A549 (cell line): ENCODE results near the gene RBM26. TPM values are rescaled to one million over a fixed set of nuclear protein-coding genes. Genes with fewer than 3 reads are reported as not detected.
A peak's percentile ranks its signal among the peaks of the same experiment; 100 is the strongest.

Experiments used
- ATAC-seq, 2 experiments: fragments of 200-7000 bp in 1 of 2; fragments of >200 bp in 1 of 2; cut with Nextera tagmentation in 1 of 2; cut with Tn5 transposase in 1 of 2; 3 replicates each; pipeline versions ENCODE4 v1.8.0 to v1.9.1; 2018 to 2020; ENCODE audit warnings: mild to moderate bottlenecking in 1 of 2, moderate library complexity in 1 of 2
- CTCF ChIA-PET: fragments of 300-600 bp; sonication (Branson Sonifier 250); formaldehyde crosslinking; extraction: SDS; loops from one replicate; lab custom pipeline; 2021; ENCODE audit warnings: antibody characterized with exemption, inconsistent platforms; lab: Yijun Ruan, JAX
- POLR2A ChIA-PET: fragments of 350-600 bp; formaldehyde crosslinking; extraction: SDS; loops from one replicate; lab custom pipeline; 2021; ENCODE audit warnings: antibody characterized with exemption, inconsistent platforms; lab: Yijun Ruan, JAX
- DNase-seq, 2 experiments: peaks; one replicate each; pipeline versions ENCODE4 v3.0.0 to v3.0.0-alpha.2; 2011 to 2016; ENCODE audit warnings: low read depth in 1 of 2, low spot score in 1 of 2
- FAIRE-seq: peaks from 2 replicates; lab custom pipeline; 2011; peaks lifted over from hg19 to GRCh38; lab: Jason Lieb, UNC
- H3K27ac ChIP-seq, 2 experiments: fragments of >200 bp; sonication (Bioruptor Twin); formaldehyde crosslinking; 3 replicates each; pipeline ENCODE4 v1.5.1; 2016 to 2017
- H3K4me1 ChIP-seq: fragments of >200 bp; sonication (Bioruptor Twin); formaldehyde crosslinking; 3 replicates; pipeline ENCODE4 v1.6.1; 2016
- H3K4me2 ChIP-seq: fragments of >200 bp; sonication (Bioruptor Twin); formaldehyde crosslinking; 3 replicates; pipeline ENCODE4 v1.6.1; 2016
- H3K4me3 ChIP-seq: fragments of >200 bp; sonication (Bioruptor Twin); formaldehyde crosslinking; 3 replicates; pipeline ENCODE4 v1.5.1; 2016
- H3K9me3 ChIP-seq: fragments of >200 bp; sonication (Bioruptor Twin); formaldehyde crosslinking; 3 replicates; pipeline ENCODE4 v1.6.1; 2016
- BCL3 ChIP-seq: fragments of >200 bp; sonication (Bioruptor Twin); formaldehyde crosslinking; IDR thresholded peaks from 3 replicates; pipeline ENCODE4 v1.6.1; 2016
- CBX2 ChIP-seq: fragments of 200-600 bp; sonication (generic); IDR thresholded peaks from 2 replicates; pipeline ENCODE4 v1.6.1; 2016; ENCODE audit warnings: low read depth, mild to moderate bottlenecking, borderline replicate concordance
- CHD2 ChIP-seq: fragments of 150-350 bp; IDR thresholded peaks from 2 replicates; pipeline ENCODE4 v1.6.1; 2014; ENCODE audit warnings: low read length; ENCODE audit not compliant: partially characterized antibody
- ELK1 ChIP-seq: fragments of 150-350 bp; IDR thresholded peaks from 2 replicates; pipeline ENCODE4 v1.6.1; 2014; ENCODE audit warnings: low read depth, mild to moderate bottlenecking, low read length
- HEYL ChIP-seq: fragments of 250-450 bp; sonication (Bioruptor Pico); IDR thresholded peaks from 2 replicates; pipeline ENCODE4 v1.8.0; 2021; ENCODE audit warnings: mild to moderate bottlenecking, moderate library complexity
- HMGXB4 ChIP-seq: fragments of 250-450 bp; sonication (Bioruptor Pico); IDR thresholded peaks from 2 replicates; pipeline ENCODE4 v1.5.0; 2021; ENCODE audit warnings: mild to moderate bottlenecking, moderate library complexity, borderline replicate concordance
- HOXB13 ChIP-seq: fragments of 250-450 bp; sonication (Bioruptor Pico); IDR thresholded peaks from 2 replicates; pipeline ENCODE4 v1.5.0; 2020; ENCODE audit warnings: low read depth, mild to moderate bottlenecking, moderate library complexity
- JUNB ChIP-seq: fragments of >200 bp; sonication (Bioruptor Twin); formaldehyde crosslinking; IDR thresholded peaks from 2 replicates; pipeline ENCODE4 v1.6.1; 2016
- KDM5A ChIP-seq: fragments of 200-600 bp; sonication (generic); IDR thresholded peaks from 2 replicates; pipeline ENCODE4 v1.6.1; 2016; ENCODE audit warnings: antibody characterized with exemption, mild to moderate bottlenecking
- NPAS2 ChIP-seq: fragments of 250-450 bp; sonication (Bioruptor Pico); IDR thresholded peaks from 2 replicates; pipeline ENCODE4 v1.8.0; 2022; ENCODE audit warnings: mild to moderate bottlenecking, moderate library complexity, borderline replicate concordance
- PHF8 ChIP-seq: fragments of 200-600 bp; sonication (generic); IDR thresholded peaks from 2 replicates; pipeline ENCODE4 v1.6.1; 2016; ENCODE audit warnings: low read depth, mild to moderate bottlenecking, antibody characterized with exemption, moderate library complexity, borderline replicate concordance
- POLR2A ChIP-seq: IDR thresholded peaks from 2 replicates; pipeline ENCODE4 v1.6.1; 2012; ENCODE audit warnings: mild to moderate bottlenecking, low read length
- RARB ChIP-seq: fragments of 250-450 bp; sonication (Bioruptor Pico); IDR thresholded peaks from 2 replicates; pipeline ENCODE4 v1.8.0; 2021; ENCODE audit warnings: mild to moderate bottlenecking, moderate library complexity
- SREBF2 ChIP-seq: fragments of 450-650 bp; IDR thresholded peaks from 2 replicates; pipeline ENCODE4 v1.6.1; 2014; ENCODE audit warnings: mild to moderate bottlenecking, moderate library complexity
- ZNF302 ChIP-seq: fragments of 250-450 bp; sonication (Bioruptor Pico); IDR thresholded peaks from 2 replicates; pipeline ENCODE4 v1.9.0; 2021; ENCODE audit warnings: inconsistent platforms, mild to moderate bottlenecking, moderate library complexity
- WGBS: methylation state at CpG from one replicate; pipeline ENCODE4 v1.1.6; 2017; ENCODE audit errors: missing lambda C conversion rate; 5-methylcytosine and 5-hydroxymethylcytosine counted together
- polyA plus RNA-seq, 4 experiments: library from polyadenylated mRNA; depleted of rRNA in 3 of 4; stranded (reverse); fragments of >200 nt; fragmentation: RNase III in 1 of 4; extraction: RNeasy Plus Mini Kit Qiagen cat#74134 plus additional on column Dnase treatment in 1 of 4; gene quantifications; 2 replicates in 3 of 4; 3 replicates in 1 of 4; pipeline ENCODE4 v1.2.3, GENCODE V29; 2011 to 2017

The RBM26 gene
- polyA plus RNA-seq, 2 of the 4 experiments (the other 2 are of a cell fraction) = 29.5 to 29.7 TPM

- H3K4me2 ChIP-seq = peak overlapping the region; percentile 78
- no peak for FAIRE-seq
- H3K4me3 ChIP-seq = peak overlapping the region; percentile 82
- 2% methylated on average over 4 of the region's 4 CpGs for whole genome bisulfite sequencing
- ChIA-PET CTCF (interaction anchor here (0.8 kb wide), 1 partner anchor 135 kb away, joined by 4 read pairs; no protein-coding TSS in a partner anchor), POLR2A (no interaction called here)
- peaks cover 34% of the 10 kb centered on the region for H3K4me1 ChIP-seq
- no peak for DNase-seq
- no peaks in the 10 kb centered on the region for H3K9me3 ChIP-seq
- peak overlapping the region; percentile 94 to 100 for H3K27ac ChIP-seq
- TF ChIP-seq BCL3 (no peak), HOXB13 (0 out of 2 replicates have a peak, but pooled peaks have one; percentile 50)
- peak in 1 of 2 experiments; percentile 67; a peak in 3 of 6 replicates for ATAC-seq
These were observed 498 bp upstream of the RBM26 start for GRCh38 chr13:79406597-79406908.

- DNase-seq = peak; percentile 19 to 25
- peak overlapping the region; percentile 96 for H3K4me2 ChIP-seq
- peak overlapping the region; percentile 94 to 100 for H3K27ac ChIP-seq
- POLR2A ChIA-PET = interaction anchor here (0.6 kb wide), 1 partner anchor 345 kb away, joined by 6 read pairs; no protein-coding TSS in a partner anchor
- TF ChIP-seq CHD2 (no peak), SREBF2 (no peak), HOXB13 (no peak), PHF8 (0 out of 2 replicates have a peak, but pooled peaks have one; percentile 12), NPAS2 (no peak), ELK1 (no peak), KDM5A (0 out of 2 replicates have a peak, but pooled peaks have one; percentile 10), JUNB (no peak)
- TF ChIP-seq, all 56 proteins: peak for 2
- ATAC-seq (peak; percentile 74 to 85), FAIRE-seq (no peak)
- H3K9me3 ChIP-seq = no peaks in the 10 kb centered on the region
- H3K4me1 ChIP-seq = peaks cover 41% of the 10 kb centered on the region
- peak overlapping the region; percentile 82 for H3K4me3 ChIP-seq
- CTCF ChIA-PET = interaction anchor here (1.7 kb wide), 1 partner anchor 18 kb away, joined by 3 read pairs; no protein-coding TSS in a partner anchor
- 0% methylated on average over 8 of the region's 19 CpGs for WGBS
These were observed 589 bp downstream of the RBM26 start for GRCh38 chr13:79405501-79405830.

GRCh38 chr13:79404985-79405384 lies 1.1 kb downstream of the RBM26 start:
- CTCF ChIA-PET = interaction anchor here (1.7 kb wide), 1 partner anchor 19 kb away, joined by 3 read pairs; no protein-coding TSS in a partner anchor
- Histone ChIP-seq H3K9me3 (no peaks in the 10 kb centered on the region), H3K4me1 (peaks cover 41% of the 10 kb centered on the region), H3K4me3 (peak overlapping the region; percentile 82), H3K27ac (peak overlapping the region; percentile 94 to 100), H3K4me2 (peak overlapping the region; percentile 96)
- POLR2A ChIA-PET = no interaction called here
- 0% methylated on average over 10 of the region's 10 CpGs for WGBS
- ATAC-seq = no peak
- FAIRE-seq = no peak
- DNase-seq = no peak
- TF ChIP-seq POLR2A (no peak), CBX2 (no peak), HEYL (CRISPR knock-in tag) (no peak), ZNF302 (no peak), HOXB13 (no peak)

GRCh38 chr13:79404361-79404760 lies 1.7 kb downstream of the RBM26 start:
- Histone ChIP-seq H3K27ac (peak overlapping the region; percentile 94 to 100; a peak in 5 of 6 replicates), H3K9me3 (no peaks in the 10 kb centered on the region), H3K4me2 (peak overlapping the region; percentile 96), H3K4me3 (peak overlapping the region; percentile 82), H3K4me1 (peaks cover 41% of the 10 kb centered on the region)
- TF ChIP-seq ELK1 = no peak
- TF ChIP-seq RARB (CRISPR knock-in tag) = no peak
- TF ChIP-seq HMGXB4 (CRISPR knock-in tag) = no peak
- FAIRE-seq = no peak
- DNase-seq = no peak
- ChIA-PET CTCF (no interaction called here), POLR2A (no interaction called here)
- ATAC-seq = no peak
- WGBS = 10% methylated on average over 1 of the region's 1 CpG
